Tibial nerve (tissue), 4 donors: ENCODE data around the gene NKAIN2. TPM values are rescaled to one million over a fixed set of nuclear protein-coding genes. Genes with fewer than 3 reads are reported as not detected.
A peak's percentile ranks its signal among the peaks of the same experiment; 100 is the strongest.

ENCODE experiments used
- DNase-seq, 2 donors: peaks; one replicate each; pipeline ENCODE4 v3.0.0-alpha.2; 2019; ENCODE audit warnings: low spot score in 2 of 2
- H3K27ac ChIP-seq, 4 donors: fragments of 200-600 bp; sonication (generic) in 3 of 4; one replicate each; pipeline ENCODE4 v1.5.1; 2017 to 2019; ENCODE audit warnings: mild to moderate bottlenecking in 1 of 4
- H3K27me3 ChIP-seq, 2 donors: fragments of 200-600 bp; sonication (generic) in 1 of 2; one replicate each; pipeline versions ENCODE4 v1.5.1 to v1.6.0; 2017 to 2019
- H3K36me3 ChIP-seq, 3 donors: fragments of 200-600 bp; sonication (generic); one replicate each; pipeline ENCODE4 v1.5.1; 2018 to 2019
- H3K4me1 ChIP-seq, 4 donors: fragments of 200-600 bp; sonication (generic) in 3 of 4; one replicate each; pipeline ENCODE4 v1.5.1; 2017 to 2019
- H3K4me3 ChIP-seq, 4 donors: fragments of 200-600 bp; sonication (generic) in 3 of 4; one replicate each; pipeline ENCODE4 v1.5.1; 2017 to 2019; ENCODE audit warnings: mild to moderate bottlenecking in 1 of 4, moderate library complexity in 1 of 4
- H3K9me3 ChIP-seq, 4 donors: fragments of 200-600 bp; sonication (generic) in 3 of 4; one replicate each; pipeline ENCODE4 v1.5.1; 2017 to 2019
- CTCF ChIP-seq, 5 experiments: fragments of 200-600 bp in 3 of 5; fragments of 450-650 bp in 2 of 5; sonication (generic) in 3 of 5; IDR thresholded peaks; one replicate each; pipeline ENCODE4 v1.5.1; 2016 to 2019; ENCODE audit warnings: antibody characterized with exemption in 5 of 5, mild to moderate bottlenecking in 3 of 5, moderate library complexity in 2 of 5
- EP300 ChIP-seq, 2 donors: sonication (generic); formaldehyde crosslinking; IDR thresholded peaks; one replicate each; pipeline ENCODE4 v1.6.1; 2017; ENCODE audit warnings: antibody characterized with exemption in 2 of 2, mild to moderate bottlenecking in 1 of 2
- POLR2A ChIP-seq, 2 donors: fragments of 450-650 bp; IDR thresholded peaks; one replicate each; pipeline ENCODE4 v1.6.1; 2017; ENCODE audit warnings: antibody characterized with exemption in 2 of 2, mild to moderate bottlenecking in 2 of 2, moderate library complexity in 2 of 2
- WGBS, 2 donors: methylation state at CpG; one replicate each; pipeline ENCODE4 v1.1.5; 2018; 5-methylcytosine and 5-hydroxymethylcytosine counted together
- total RNA-seq, 4 donors: library from RNA; depleted of rRNA; stranded (reverse); fragments of >200 nt; gene quantifications; one replicate each; pipeline ENCODE4 v1.1.0, GENCODE V29; 2016

The NKAIN2 gene
- total RNA-seq, 4 donors from 2014 or later, result 8.1 to 20.8 (median 15.2) TPM

- Histone ChIP-seq H3K4me3 (no peak overlapping the region), H3K27ac (no peak overlapping the region), H3K9me3 (no peaks in the 10 kb centered on the region), H3K4me1 (peaks cover 0 to 20% (median 0%) of the 10 kb centered on the region in 4 donors), H3K36me3 (no peaks in the 10 kb centered on the region), H3K27me3 (no peaks in the 10 kb centered on the region)
- TF ChIP-seq POLR2A (IDR thresholded peaks at IDR 0.05) (no peak), EP300 (IDR thresholded peaks at IDR 0.05) (no peak), CTCF (IDR thresholded peaks at IDR 0.05) (no peak)
- DNase-seq, result no peak
- 70 to 77% methylated on average over 11 of the region's 11 CpGs for WGBS, 2 donors
Measured at GRCh38 chr6:123962508-123962907, 158.8 kb downstream of the NKAIN2 start.

- Histone ChIP-seq H3K27me3 (no peaks in the 10 kb centered on the region), H3K9me3 (no peaks in the 10 kb centered on the region), H3K27ac (peak overlapping the region in 1 of 4 donors; percentile 34), H3K4me3 (no peak overlapping the region), H3K4me1 (peaks cover 0 to 16% (median 0%) of the 10 kb centered on the region in 4 donors), H3K36me3 (no peaks in the 10 kb centered on the region)
- no peak for DNase-seq
- WGBS, 2 donors, result 32 to 36% methylated on average over 4 of the region's 4 CpGs
- TF ChIP-seq POLR2A (IDR thresholded peaks at IDR 0.05) (no peak), EP300 (IDR thresholded peaks at IDR 0.05) (no peak), CTCF (IDR thresholded peaks at IDR 0.05) (peak; percentile 16 to 53 (median 37))
Measured at GRCh38 chr6:123965894-123966293, 162.2 kb downstream of the NKAIN2 start.

GRCh38 chr6:123966618-123967017, 163.0 kb downstream of the NKAIN2 start:
- Histone ChIP-seq H3K4me1 (peaks cover 0 to 14% (median 0%) of the 10 kb centered on the region in 4 donors), H3K4me3 (no peak overlapping the region), H3K27me3 (no peaks in the 10 kb centered on the region), H3K27ac (no peak overlapping the region), H3K36me3 (no peaks in the 10 kb centered on the region), H3K9me3 (no peaks in the 10 kb centered on the region)
- no peak for DNase-seq
- TF ChIP-seq EP300 (IDR thresholded peaks at IDR 0.05) (no peak), POLR2A (IDR thresholded peaks at IDR 0.05) (no peak), CTCF (IDR thresholded peaks at IDR 0.05) (no peak)
- WGBS, 2 donors, result 59 to 66% methylated on average over 2 of the region's 2 CpGs

- H3K9me3 ChIP-seq, result no peaks in the 10 kb centered on the region
- H3K4me1 ChIP-seq, result peaks cover 0 to 14% (median 0%) of the 10 kb centered on the region in 4 donors
- H3K36me3 ChIP-seq, result no peaks in the 10 kb centered on the region
- TF ChIP-seq CTCF (IDR thresholded peaks at IDR 0.05) (no peak), EP300 (IDR thresholded peaks at IDR 0.05) (no peak), POLR2A (IDR thresholded peaks at IDR 0.05) (no peak)
- H3K27me3 ChIP-seq, result no peaks in the 10 kb centered on the region
- WGBS, 2 donors, result 75 to 79% methylated on average over 6 of the region's 6 CpGs
- H3K4me3 ChIP-seq, result no peak overlapping the region
- H3K27ac ChIP-seq, result no peak overlapping the region
- DNase-seq, result no peak
Measured at GRCh38 chr6:123967905-123968304, 164.2 kb downstream of the NKAIN2 start.

- H3K4me1 ChIP-seq, result peaks cover 0 to 3% (median 0%) of the 10 kb centered on the region in 4 donors
- no peak overlapping the region for H3K27ac ChIP-seq
- no peaks in the 10 kb centered on the region for H3K27me3 ChIP-seq
- DNase-seq, result no peak
- H3K36me3 ChIP-seq, result no peaks in the 10 kb centered on the region
- H3K4me3 ChIP-seq, result no peak overlapping the region
- TF ChIP-seq EP300 (IDR thresholded peaks at IDR 0.05) (no peak), CTCF (IDR thresholded peaks at IDR 0.05) (no peak), POLR2A (IDR thresholded peaks at IDR 0.05) (no peak)
- no peaks in the 10 kb centered on the region for H3K9me3 ChIP-seq
Measured at GRCh38 chr6:123972600-123973294, 169.1 kb downstream of the NKAIN2 start.
